ENCODE results near the gene CTAGE6.
"Not testable (repeated sequence)": the region's sequence is repeated elsewhere in the genome, so short reads cannot be mapped to it uniquely, and the experiment has no call there.

CTAGE6 gene

DNA sequence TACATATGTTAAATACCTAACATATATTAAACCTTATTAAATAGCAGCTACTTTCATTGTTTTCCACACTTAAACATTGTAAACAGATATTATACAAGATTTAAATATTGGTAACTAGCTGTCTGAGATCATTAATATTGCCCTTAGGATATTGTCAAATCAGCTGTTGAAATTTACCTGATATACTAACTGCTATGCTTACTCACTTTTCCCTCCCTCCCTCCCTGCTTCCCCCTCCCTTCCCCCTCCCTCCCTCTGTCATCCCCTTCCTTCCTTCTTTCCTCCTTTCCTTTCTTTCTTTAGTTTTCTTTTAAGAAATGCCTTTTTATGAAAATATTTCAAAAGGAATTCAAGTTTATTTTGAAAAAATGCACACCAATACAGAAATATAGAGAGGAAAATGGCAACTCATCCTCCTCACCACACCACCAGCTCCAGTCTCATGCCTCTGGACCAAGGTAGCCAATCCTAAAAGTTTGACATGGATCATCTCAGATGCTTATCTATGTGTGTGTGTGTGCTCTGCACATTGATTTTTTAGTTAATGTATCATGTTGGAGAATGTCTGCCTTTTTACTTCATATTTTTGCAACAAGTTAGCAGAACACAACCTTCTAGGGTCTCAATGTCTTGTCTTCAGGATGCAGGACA, 41.8 kb downstream of the CTAGE6 start:
- DNase-seq, result not testable (repeated sequence)

DNA sequence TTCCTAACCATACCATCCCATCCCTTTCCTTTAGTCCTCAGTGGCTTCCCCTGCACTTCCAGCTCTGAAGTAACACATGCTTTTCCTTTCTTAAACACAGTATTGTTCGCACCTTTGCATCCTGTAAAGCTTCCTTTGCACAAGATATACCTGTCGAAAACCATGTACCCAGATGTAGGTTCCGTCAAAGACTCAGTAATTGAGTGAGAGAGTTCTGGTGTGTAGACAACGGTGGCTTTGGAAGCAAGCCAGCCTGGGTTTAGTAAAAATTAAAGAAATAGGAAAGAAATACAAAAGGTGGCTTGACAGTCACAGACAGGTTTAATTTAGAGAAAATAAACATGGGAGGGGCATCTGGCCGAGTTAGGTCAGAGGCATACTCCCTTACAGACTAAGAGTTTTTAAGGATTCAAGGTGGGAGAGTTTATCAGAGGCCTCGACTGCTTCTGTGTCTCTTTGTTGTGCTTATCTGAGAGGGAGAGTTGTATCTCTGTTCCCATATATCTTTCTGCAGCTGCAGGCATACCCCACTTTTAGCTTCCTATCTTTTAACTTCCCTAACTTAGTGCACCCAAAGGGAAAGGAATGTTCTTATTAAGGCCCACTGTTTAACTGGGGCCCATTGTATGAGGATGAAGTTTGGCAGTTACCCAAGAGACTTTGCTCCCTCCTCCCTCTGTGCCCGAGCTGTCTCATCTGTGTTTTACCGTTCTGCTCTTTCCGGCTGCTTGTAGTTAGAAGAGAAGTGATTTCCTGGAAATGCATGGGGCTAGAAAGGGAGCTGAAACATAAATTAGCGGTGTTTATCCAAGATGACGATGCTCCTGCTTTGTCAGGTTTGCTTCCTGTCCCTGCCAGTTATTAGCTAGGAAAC, 42.7 kb downstream of the CTAGE6 start:
- DNase-seq, result not testable (repeated sequence)

DNA sequence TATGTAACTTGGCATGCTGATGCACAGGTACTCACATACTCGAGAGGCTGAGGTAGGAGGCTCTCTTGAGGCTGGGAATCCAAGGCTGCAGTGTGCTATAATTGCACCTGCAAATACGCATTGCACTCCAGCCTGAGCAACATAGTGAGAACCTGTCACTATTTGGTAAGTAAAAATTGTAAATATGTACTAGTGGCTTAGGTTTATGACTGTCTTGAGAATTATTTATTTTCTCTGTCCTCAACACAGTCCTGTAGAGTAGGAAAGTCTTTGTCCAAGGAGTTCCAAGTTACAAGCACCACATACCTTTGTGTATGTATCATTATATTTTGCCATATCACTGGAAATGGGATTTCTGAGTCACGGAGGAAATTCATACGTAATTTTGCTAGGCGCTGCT, 45.1 kb downstream of the CTAGE6 start:
- not testable (repeated sequence) for DNase-seq

DNA sequence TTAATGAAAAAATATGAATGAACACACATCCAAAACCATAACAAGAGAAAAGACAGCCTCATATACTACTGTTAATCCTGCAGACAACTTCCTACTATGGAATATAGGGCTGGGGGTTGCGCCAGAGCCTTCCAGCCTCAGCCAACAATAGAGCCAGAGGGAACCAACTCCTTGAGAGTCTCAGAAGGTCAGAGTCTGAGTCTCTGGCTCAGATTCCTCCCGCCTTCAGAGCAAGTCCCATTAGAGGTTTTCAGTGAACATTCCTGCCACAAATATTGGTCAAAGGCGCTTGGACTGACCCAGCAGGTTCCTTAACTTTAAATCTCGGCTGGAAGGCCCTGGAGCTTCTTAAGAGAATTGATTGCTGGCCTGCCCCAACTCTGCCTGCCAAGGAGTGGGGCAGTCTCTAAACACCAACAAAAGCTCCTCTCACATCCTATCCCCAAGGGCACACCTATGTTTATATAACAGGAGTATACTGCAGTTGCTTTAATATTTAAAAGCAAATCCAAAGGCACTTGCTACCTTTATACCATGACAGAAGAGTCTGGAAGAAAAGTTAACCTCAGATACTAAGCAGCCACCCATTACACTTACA, 45.7 kb downstream of the CTAGE6 start:
- DNase-seq, result not testable (repeated sequence)

DNA sequence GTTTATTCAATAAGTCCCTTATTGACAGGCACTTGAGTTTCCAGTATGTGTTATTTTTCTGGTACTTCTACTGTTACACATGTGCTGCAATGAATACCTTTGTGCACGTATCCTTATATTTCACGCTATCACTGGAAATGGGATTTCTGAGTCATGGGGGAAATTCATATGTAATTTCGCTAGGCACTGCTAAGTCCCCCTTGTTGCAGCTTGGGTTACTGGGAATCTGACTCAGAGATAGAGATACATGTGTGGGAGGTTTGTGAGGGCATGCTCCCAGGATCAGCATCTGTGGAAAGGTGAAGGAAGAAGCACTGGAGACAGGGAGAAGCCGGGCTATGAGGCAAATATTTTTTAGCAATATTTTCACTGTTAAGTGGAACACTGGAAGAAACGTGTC, 47.6 kb downstream of the CTAGE6 start:
- not testable (repeated sequence) for DNase-seq
